Prostate gland (tissue), 2 donors: ENCODE data around the gene REEP6.

ENCODE experiments used
- POLR2A ChIP-seq: fragments of 450-650 bp; IDR thresholded peaks from one replicate; pipeline ENCODE4 v1.6.1; 2016; ENCODE audit warnings: antibody characterized with exemption, mild to moderate bottlenecking
- POLR2AphosphoS5 ChIP-seq: sonication (generic); formaldehyde crosslinking; IDR thresholded peaks from one replicate; pipeline ENCODE4 v1.6.1; 2017; ENCODE audit warnings: antibody characterized with exemption
- TF ChIP-seq, protein P1 (sequence below), 4 experiments: fragments of 200-600 bp in 2 of 4; fragments of 450-650 bp in 2 of 4; sonication (generic) in 2 of 4; IDR thresholded peaks; 1 replicate in 3 of 4; 2 replicates in 1 of 4; pipeline ENCODE4 v1.5.1; 2016 to 2019; ENCODE audit warnings: antibody characterized with exemption in 4 of 4, mild to moderate bottlenecking in 2 of 4, moderate library complexity in 2 of 4

GRCh38 chr19:1524972-1525325, 34.0 kb downstream of the REEP6 start:
- TF ChIP-seq POLR2A (no peak), POLR2AphosphoS5 (no peak)
- TF ChIP-seq, protein P1, sequence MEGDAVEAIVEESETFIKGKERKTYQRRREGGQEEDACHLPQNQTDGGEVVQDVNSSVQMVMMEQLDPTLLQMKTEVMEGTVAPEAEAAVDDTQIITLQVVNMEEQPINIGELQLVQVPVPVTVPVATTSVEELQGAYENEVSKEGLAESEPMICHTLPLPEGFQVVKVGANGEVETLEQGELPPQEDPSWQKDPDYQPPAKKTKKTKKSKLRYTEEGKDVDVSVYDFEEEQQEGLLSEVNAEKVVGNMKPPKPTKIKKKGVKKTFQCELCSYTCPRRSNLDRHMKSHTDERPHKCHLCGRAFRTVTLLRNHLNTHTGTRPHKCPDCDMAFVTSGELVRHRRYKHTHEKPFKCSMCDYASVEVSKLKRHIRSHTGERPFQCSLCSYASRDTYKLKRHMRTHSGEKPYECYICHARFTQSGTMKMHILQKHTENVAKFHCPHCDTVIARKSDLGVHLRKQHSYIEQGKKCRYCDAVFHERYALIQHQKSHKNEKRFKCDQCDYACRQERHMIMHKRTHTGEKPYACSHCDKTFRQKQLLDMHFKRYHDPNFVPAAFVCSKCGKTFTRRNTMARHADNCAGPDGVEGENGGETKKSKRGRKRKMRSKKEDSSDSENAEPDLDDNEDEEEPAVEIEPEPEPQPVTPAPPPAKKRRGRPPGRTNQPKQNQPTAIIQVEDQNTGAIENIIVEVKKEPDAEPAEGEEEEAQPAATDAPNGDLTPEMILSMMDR (IDR thresholded peaks at IDR 0.05) = no peak
